ENCODE measurements around the gene FAM193A. TPM values are rescaled to one million over a fixed set of nuclear protein-coding genes. Genes with fewer than 3 reads are reported as not detected.
"Not testable (repeated sequence)": the region's sequence is repeated elsewhere in the genome, so short reads cannot be mapped to it uniquely, and the experiment has no call there.

The FAM193A gene
- total RNA-seq, 1 experiment from 2014 or later, result 31.3 TPM

GRCh38 chr4:2672082-2672481 is 135.6 kb downstream of the FAM193A start:
- peaks cover 83% of the 10 kb centered on the region for H3K36me3 Mint-ChIP-seq (ENCODE audit: insufficient read depth, unreplicated experiment)
- intact Hi-C loops (cut with micrococcal nuclease), result no loop called here
- no TSS peak for BruUV-seq (replicated peaks)
- ChIA-PET CTCF (no interaction called here), POLR2A (no interaction called here)
- H3K27me3 Mint-ChIP-seq (ENCODE audit: insufficient read depth, unreplicated experiment), result no peaks in the 10 kb centered on the region
- no peak for TF ChIP-seq CTCF (IDR thresholded peaks at IDR 0.05; ENCODE audit: unreplicated experiment)
- H3K9me3 Mint-ChIP-seq (ENCODE audit: unreplicated experiment), result no peaks in the 10 kb centered on the region
- H3K4me3 Mint-ChIP-seq (ENCODE audit: unreplicated experiment), result no peak overlapping the region
- H3K27ac Mint-ChIP-seq (ENCODE audit: low read depth, unreplicated experiment), result no peak overlapping the region
- DNase-seq (ENCODE audit: unreplicated experiment), result no peak
- H3K4me1 Mint-ChIP-seq (ENCODE audit: insufficient read depth, unreplicated experiment), result peaks cover 16% of the 10 kb centered on the region

GRCh38 chr4:2672700-2673099 is 136.3 kb downstream of the FAM193A start:
- CTCF ChIA-PET, result interaction anchor here (0.5 to 1.4 kb wide), 4 partner anchors 12 to 762 kb away, joined by 3 to 4 read pairs (median 3); no protein-coding TSS in a partner anchor
- POLR2A ChIA-PET, result no interaction called here
- Mint-ChIP-seq H3K4me1 (ENCODE audit: insufficient read depth, unreplicated experiment) (peaks cover 10% of the 10 kb centered on the region), H3K36me3 (ENCODE audit: insufficient read depth, unreplicated experiment) (peaks cover 80% of the 10 kb centered on the region), H3K9me3 (ENCODE audit: unreplicated experiment) (no peaks in the 10 kb centered on the region), H3K27ac (ENCODE audit: low read depth, unreplicated experiment) (no peak overlapping the region), H3K27me3 (ENCODE audit: insufficient read depth, unreplicated experiment) (no peaks in the 10 kb centered on the region), H3K4me3 (ENCODE audit: unreplicated experiment) (no peak overlapping the region)
- no peak for DNase-seq (ENCODE audit: unreplicated experiment)
- intact Hi-C loops (cut with micrococcal nuclease), result no loop called here
- TF ChIP-seq CTCF (IDR thresholded peaks at IDR 0.05; ENCODE audit: unreplicated experiment), result no peak
- BruUV-seq (replicated peaks), result no TSS peak

GRCh38 chr4:2673157-2673556 is 136.7 kb downstream of the FAM193A start:
- POLR2A ChIA-PET, result no interaction called here
- H3K27ac Mint-ChIP-seq (ENCODE audit: low read depth, unreplicated experiment), result no peak overlapping the region

GRCh38 chr4:2679762-2680161 is 143.3 kb downstream of the FAM193A start:
- H3K4me1 Mint-ChIP-seq (ENCODE audit: insufficient read depth, unreplicated experiment); intact Hi-C loops (cut with micrococcal nuclease); H3K27me3 Mint-ChIP-seq (ENCODE audit: insufficient read depth, unreplicated experiment); H3K27ac Mint-ChIP-seq (ENCODE audit: low read depth, unreplicated experiment); POLR2A ChIA-PET; DNase-seq (ENCODE audit: unreplicated experiment); BruUV-seq (replicated peaks); H3K4me3 Mint-ChIP-seq (ENCODE audit: unreplicated experiment); H3K9me3 Mint-ChIP-seq (ENCODE audit: unreplicated experiment): not testable (repeated sequence)
- H3K36me3 Mint-ChIP-seq (ENCODE audit: insufficient read depth, unreplicated experiment), result peaks cover 87% of the 10 kb centered on the region
- CTCF ChIA-PET, result interaction anchor here (0.6 to 0.7 kb wide), 2 partner anchors 51 to 176 kb away, joined by 4 to 6 read pairs; no protein-coding TSS in a partner anchor

More at GRCh38 chr4:2673157-2673556, 136.7 kb downstream of the FAM193A start:
- no peak for TF ChIP-seq CTCF (IDR thresholded peaks at IDR 0.05; ENCODE audit: unreplicated experiment)
- DNase-seq (ENCODE audit: unreplicated experiment), result no peak
- intact Hi-C loops (cut with micrococcal nuclease), result no loop called here
- no peaks in the 10 kb centered on the region for H3K9me3 Mint-ChIP-seq (ENCODE audit: unreplicated experiment)
- peaks cover 77% of the 10 kb centered on the region for H3K36me3 Mint-ChIP-seq (ENCODE audit: insufficient read depth, unreplicated experiment)
- no peak overlapping the region for H3K4me3 Mint-ChIP-seq (ENCODE audit: unreplicated experiment)
- no peaks in the 10 kb centered on the region for H3K27me3 Mint-ChIP-seq (ENCODE audit: insufficient read depth, unreplicated experiment)
- CTCF ChIA-PET, result interaction anchor here (0.5 to 1.4 kb wide), 4 partner anchors 13 to 762 kb away, joined by 3 to 4 read pairs (median 3); no protein-coding TSS in a partner anchor
- BruUV-seq (replicated peaks), result no TSS peak
- H3K4me1 Mint-ChIP-seq (ENCODE audit: insufficient read depth, unreplicated experiment), result peaks cover 10% of the 10 kb centered on the region

- no peak overlapping the region for H3K27ac Mint-ChIP-seq (ENCODE audit: low read depth, unreplicated experiment)
- no peak for DNase-seq (ENCODE audit: unreplicated experiment)
- no TSS peak for BruUV-seq (replicated peaks)
- ChIA-PET POLR2A (interaction anchor here (0.9 kb wide), 1 partner anchor 18 kb away, joined by 3 read pairs; no protein-coding TSS in a partner anchor), CTCF (no interaction called here)
- intact Hi-C loops (cut with micrococcal nuclease), result no loop called here
- H3K4me1 Mint-ChIP-seq (ENCODE audit: insufficient read depth, unreplicated experiment), result no peaks in the 10 kb centered on the region
- no peaks in the 10 kb centered on the region for H3K9me3 Mint-ChIP-seq (ENCODE audit: unreplicated experiment)
- H3K4me3 Mint-ChIP-seq (ENCODE audit: unreplicated experiment), result no peak overlapping the region
- H3K27me3 Mint-ChIP-seq (ENCODE audit: insufficient read depth, unreplicated experiment), result no peaks in the 10 kb centered on the region
- TF ChIP-seq CTCF (IDR thresholded peaks at IDR 0.05; ENCODE audit: unreplicated experiment), result no peak
- H3K36me3 Mint-ChIP-seq (ENCODE audit: insufficient read depth, unreplicated experiment), result peaks cover 83% of the 10 kb centered on the region
Measured at GRCh38 chr4:2684486-2684885, 148.0 kb downstream of the FAM193A start.
